ENCODE measurements around the gene CKAP2L.

The CKAP2L gene

GRCh38 chr2:112791693-112792230 is 27.4 kb upstream of the CKAP2L start:
- DNase-seq: no peak

DNA sequence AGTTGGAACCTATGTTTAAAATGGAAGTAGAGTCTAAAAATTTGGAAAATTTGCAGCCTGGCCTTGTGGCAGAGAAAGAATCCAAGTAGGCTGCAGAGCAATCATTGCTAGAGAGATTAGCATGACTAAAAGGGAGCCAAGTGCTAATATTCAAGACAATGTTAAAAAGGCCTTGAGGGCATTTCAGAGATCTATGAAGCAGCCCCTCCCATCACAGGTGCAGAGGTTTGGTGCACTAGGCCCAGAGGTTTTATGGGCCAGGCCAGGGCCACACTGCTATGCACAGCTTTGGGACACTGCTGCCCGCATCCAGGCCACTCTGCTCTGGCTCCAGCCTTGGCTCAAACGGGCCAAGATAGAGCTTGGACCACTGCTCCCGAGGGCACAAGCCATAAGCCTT is 26.6 kb upstream of the CKAP2L start:
- DNase-seq: no peak

- DNase-seq: no peak
Measured at GRCh38 chr2:112790305-112790704, 25.9 kb upstream of the CKAP2L start.

- DNase-seq: no peak
Measured at GRCh38 chr2:112789186-112789585, 24.8 kb upstream of the CKAP2L start.

- DNase-seq: no peak
Measured at GRCh38 chr2:112788653-112789052, 24.2 kb upstream of the CKAP2L start.

GRCh38 chr2:112787729-112788393 is 23.5 kb upstream of the CKAP2L start:
- no peak for DNase-seq

DNA sequence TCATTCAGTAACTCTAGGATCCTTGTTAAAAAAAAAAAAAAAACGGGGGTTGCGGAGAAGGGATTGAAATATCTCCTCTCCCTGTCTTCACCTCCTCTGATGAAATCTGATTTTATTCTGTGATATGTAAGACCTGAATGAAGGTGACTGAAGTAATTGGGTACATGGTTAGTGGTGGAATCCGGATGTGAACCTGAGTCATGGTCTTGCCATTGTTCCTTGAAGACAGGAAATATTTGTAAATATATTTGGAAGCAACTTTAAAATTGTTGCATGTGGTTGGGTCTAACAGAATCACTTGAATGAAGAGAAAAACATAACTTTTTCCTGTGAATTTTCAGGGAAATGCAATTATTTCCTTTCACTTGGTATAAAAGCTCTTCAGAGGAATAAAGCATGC is 22.9 kb upstream of the CKAP2L start:
- no peak for DNase-seq

GRCh38 chr2:112784199-112785189 is 20.1 kb upstream of the CKAP2L start, which contains the start of gene IL1A:
Gene IL1A, minus strand, starts transcription at chr2:112784493. Its CDS starts 723 bp downstream, at chr2:112783770.
- DNase-seq: no peak

DNA sequence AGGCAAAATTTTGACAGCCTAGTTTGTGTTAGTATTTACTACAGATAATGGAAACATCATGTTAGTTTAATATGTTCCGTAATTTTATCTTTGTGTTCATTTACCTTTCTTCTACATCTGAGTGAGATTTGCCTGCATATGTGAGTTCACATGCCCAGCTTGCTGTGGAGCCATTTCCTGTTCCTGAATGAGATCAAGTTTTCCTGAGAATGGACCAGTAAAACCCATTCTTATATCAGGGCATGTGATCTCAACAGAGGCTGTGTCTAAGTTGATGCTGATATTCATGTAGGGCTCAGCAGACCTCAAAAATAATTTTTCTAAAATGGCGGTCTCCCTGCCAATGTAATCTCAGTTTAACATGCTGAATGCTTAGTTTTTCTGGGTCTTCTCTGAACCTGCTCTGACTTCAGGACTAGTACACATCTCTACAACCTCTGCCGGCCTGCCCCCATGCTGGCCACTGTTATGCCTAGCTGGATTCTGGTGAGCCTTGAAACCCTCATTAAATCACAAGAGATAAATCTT is 18.8 kb upstream of the CKAP2L start:
- no peak for DNase-seq

DNA sequence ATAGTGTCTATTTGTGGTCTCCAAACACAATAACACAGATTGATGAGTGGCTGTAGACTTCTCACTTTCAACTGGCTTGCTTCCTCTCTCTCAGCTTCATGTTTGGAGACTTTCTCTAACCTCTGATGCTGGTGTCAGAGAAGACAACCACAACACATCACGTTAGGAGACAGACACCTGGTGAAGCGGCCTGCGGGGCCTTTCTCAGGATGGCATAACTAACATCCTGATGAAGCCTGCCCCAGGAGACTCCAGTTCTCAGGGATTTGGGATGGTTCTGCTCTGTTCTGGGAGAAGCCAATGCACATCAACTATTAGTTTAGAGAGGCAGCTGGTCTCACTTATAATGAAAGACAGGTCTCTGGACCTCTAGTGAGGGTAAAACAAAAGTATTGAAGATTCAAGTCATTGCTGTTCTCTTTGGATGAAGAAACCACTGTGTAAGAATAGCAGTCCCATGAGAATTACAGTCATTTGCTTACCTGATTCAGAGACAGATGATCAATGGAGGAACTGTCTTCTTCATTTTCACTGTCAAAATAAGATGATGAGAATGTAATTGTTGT is 17.9 kb upstream of the CKAP2L start:
- DNase-seq: no peak

DNA sequence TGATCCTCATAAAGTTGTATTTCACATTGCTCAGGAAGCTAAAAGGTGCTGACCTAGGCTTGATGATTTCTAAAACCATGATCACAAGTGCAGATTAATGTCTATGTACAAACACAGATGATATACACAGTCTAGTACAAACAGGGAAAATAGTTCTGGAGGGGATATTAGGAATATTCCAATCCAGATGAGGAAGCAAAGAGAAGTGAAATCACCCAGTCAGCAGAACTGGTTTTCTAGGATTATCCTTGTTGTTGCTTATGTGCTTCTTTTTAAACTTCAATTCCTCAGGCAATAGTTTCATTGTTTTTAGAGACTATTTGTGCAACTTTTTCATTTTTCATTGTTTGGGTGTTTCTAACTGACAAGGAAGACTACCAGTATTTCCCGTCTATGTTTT is 15.2 kb upstream of the CKAP2L start:
- DNase-seq: no peak

GRCh38 chr2:112777036-112777435 is 12.6 kb upstream of the CKAP2L start:
- DNase-seq: no peak

DNA sequence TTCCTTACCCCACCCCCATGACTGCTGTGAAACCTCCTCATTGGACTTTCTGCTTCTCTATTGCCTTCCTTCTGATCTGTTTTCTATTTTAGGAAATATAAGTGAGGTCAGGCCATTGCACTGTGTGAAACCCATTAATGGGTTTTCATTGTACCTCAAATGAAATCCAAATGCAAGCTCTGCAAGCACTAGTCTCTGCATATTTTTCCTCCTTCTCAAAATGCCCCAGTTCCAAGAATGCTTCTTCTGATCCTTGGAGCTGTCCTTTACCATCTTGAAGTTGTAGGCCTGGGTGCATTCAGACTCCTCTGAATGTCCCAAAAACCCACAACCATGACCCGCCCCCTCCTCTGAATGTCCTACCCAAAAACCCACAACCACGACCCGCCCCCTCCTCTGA is 11.7 kb upstream of the CKAP2L start:
- no peak for DNase-seq

- no peak for DNase-seq
Measured at GRCh38 chr2:112774536-112775285, 10.3 kb upstream of the CKAP2L start.

DNA sequence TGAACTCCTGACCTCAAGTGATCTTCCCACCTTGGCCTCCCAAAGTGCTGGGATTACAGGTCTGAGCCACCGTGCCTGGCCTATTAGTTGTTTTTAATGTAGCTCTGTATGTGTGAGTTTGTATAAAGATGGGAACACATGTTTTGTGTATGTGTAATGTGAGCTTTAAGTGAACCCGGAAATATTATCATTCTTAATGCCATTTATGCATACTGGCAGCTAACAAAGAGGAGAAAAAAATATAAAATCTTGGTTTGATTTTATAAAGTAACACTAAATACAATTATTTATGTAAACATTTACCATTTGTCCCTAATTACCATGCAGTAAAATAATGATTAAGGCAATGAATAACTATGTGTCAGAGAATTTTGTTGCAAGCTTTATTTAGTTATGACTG is 9.1 kb upstream of the CKAP2L start:
- DNase-seq: no peak

- no peak for DNase-seq
Measured at GRCh38 chr2:112772911-112773475, 8.6 kb upstream of the CKAP2L start.

GRCh38 chr2:112772322-112772721 is 7.9 kb upstream of the CKAP2L start:
- no peak for DNase-seq

DNA sequence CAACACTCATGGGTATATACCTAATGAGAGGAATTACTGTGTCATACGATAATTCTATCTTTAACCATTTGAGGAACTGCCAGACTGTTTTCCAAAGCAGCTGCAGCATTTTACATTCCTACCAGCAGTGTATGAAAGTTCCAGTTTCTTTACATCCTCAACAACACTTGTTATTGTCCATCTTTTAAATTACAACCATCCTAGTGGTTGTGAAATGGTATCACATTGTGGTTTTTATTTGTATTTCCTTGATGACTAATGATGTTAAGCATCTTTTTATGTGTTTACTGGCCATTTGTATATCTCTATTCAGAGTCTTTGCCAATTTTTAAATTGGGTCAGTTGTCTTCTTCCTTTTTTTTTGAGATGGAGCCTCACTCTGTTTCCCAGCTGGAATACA is 4.0 kb upstream of the CKAP2L start:
- no peak for DNase-seq

DNA sequence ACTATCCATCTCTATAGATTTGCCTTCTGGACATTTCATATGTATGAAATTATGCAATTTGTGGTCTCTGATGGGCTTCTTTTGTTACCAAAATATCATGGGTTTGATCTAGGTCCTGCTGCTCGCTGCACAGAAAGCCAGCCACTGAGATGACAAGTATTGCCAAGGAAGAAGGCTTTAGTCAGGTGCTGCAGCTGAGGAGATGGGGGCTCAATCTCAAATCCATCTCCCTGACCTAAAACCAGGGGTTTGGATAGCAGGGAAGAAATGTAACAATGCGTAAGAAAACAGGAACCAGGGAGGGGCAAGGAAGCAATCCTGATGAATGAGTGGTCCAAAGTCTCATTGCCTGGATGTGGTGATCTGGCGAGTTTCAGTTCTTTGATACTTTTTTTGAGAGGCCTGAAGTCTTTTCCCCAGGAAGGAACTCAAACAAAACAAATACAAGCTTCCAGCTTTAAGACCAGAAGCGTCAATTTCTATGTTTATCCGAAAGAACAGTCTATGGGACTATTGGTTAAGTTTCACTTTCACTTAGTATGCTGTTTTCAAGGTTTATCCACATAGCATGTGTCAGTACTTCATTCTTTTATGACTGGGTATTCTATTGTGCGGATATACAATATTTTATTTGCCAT is 3.4 kb upstream of the CKAP2L start:
- DNase-seq: no peak

DNA sequence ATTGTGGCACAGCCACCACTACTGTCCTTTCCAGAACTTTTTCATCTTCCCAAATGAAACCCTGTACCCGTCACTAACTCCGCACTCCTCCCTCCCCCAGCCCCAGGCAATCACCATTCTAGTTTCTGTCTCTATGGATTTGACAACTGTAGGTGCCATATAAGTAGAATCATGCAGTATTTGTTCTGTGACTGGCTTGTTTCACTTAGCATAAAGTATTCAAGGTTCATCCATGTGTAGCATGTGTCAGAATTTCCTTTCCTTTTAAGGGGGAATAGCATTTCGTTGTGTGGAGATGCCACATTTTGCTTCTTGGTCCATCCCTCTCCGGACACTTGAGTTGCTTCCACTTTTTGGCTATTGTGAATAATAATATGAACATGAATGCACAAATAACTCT is 842 bp upstream of the CKAP2L start:
- no peak for DNase-seq

DNA sequence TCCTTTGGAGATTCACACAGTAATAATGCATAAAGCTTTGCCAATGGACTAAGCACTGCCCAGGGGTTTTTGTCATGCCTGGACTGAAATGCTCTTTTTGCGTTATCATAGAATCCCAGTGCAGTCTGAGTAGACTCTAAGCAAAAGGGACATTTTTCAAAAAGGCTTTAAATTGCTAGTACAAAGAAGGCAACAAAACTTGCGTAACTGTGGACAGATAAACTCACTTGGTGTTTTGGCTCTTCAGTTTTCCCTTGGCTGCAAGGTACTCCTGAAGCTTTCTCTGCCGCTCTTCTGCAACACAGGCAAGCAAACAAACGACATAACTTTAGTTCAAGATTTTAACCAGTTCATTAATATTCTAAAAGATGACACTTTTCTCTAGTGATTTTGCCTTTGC is 2.1 kb downstream of the CKAP2L start:
- DNase-seq: no peak

GRCh38 chr2:112760149-112760548 is 4.3 kb downstream of the CKAP2L start:
- DNase-seq: no peak
